Breast epithelium (tissue), 4 donors: ENCODE data around the gene RGS7. TPM values are rescaled to one million over a fixed set of nuclear protein-coding genes. Genes with fewer than 3 reads are reported as not detected.
"Not testable (repeated sequence)": the region's sequence is repeated elsewhere in the genome, so short reads cannot be mapped to it uniquely, and the experiment has no call there.

Experiments used
- DNase-seq, 2 donors: peaks; one replicate each; pipeline ENCODE4 v3.0.0-alpha.2; 2019; ENCODE audit warnings: low spot score in 2 of 2
- H3K27ac ChIP-seq, 2 donors: fragments of 200-600 bp; sonication (generic) in 1 of 2; one replicate each; pipeline ENCODE4 v1.5.1; 2016 to 2019; ENCODE audit warnings: mild to moderate bottlenecking in 1 of 2
- H3K27me3 ChIP-seq, 2 donors: fragments of 200-600 bp; sonication (generic) in 1 of 2; one replicate each; pipeline versions ENCODE4 v1.5.1 to v1.6.0; 2017 to 2019; ENCODE audit warnings: control low read depth in 1 of 2, mild to moderate bottlenecking in 1 of 2
- H3K36me3 ChIP-seq: fragments of 200-600 bp; one replicate; pipeline ENCODE4 v1.5.1; 2019
- H3K4me1 ChIP-seq, 2 donors: fragments of 200-600 bp; sonication (generic); one replicate each; pipeline ENCODE4 v1.5.1; 2016 to 2019; ENCODE audit warnings: control low read depth in 1 of 2
- H3K4me3 ChIP-seq, 3 donors: fragments of 200-600 bp; sonication (generic); 1 replicate in 2 of 3; 2 replicates in 1 of 3; pipeline ENCODE4 v1.5.1; 2016 to 2019; ENCODE audit warnings: mild to moderate bottlenecking in 3 of 3, moderate library complexity in 2 of 3
- H3K9me3 ChIP-seq, 2 donors: fragments of 200-600 bp; sonication (generic) in 1 of 2; one replicate each; pipeline ENCODE4 v1.5.1; 2016 to 2019; ENCODE audit warnings: control low read depth in 1 of 2
- POLR2A ChIP-seq: fragments of 450-650 bp; IDR thresholded peaks from one replicate; pipeline ENCODE4 v1.6.1; 2016; ENCODE audit warnings: antibody characterized with exemption, mild to moderate bottlenecking, moderate library complexity
- POLR2AphosphoS5 ChIP-seq, 3 donors: sonication (generic); formaldehyde crosslinking; IDR thresholded peaks; one replicate each; pipeline ENCODE4 v1.6.1; 2017; ENCODE audit warnings: antibody characterized with exemption in 3 of 3
- intact Hi-C: fragments of 100-400 bp; cut with DNase I; formaldehyde crosslinking; loops from one replicate; pipeline ENCODE4 v1.15.1; 2023; ENCODE audit warnings: low total_unique reads
- total RNA-seq, 3 donors: library from RNA; depleted of rRNA; stranded (reverse); fragments of >200 nt; gene quantifications; one replicate each; pipeline ENCODE4 v1.1.0, GENCODE V29; 2016
- TF ChIP-seq, protein P1 (sequence below), 3 donors: fragments of 450-650 bp; IDR thresholded peaks; one replicate each; pipeline ENCODE4 v1.5.1; 2016 to 2017; ENCODE audit warnings: antibody characterized with exemption in 3 of 3, mild to moderate bottlenecking in 3 of 3, moderate library complexity in 3 of 3

The RGS7 gene
- total RNA-seq, 3 donors from 2014 or later, result 0.16 TPM; not detected in 2

- no peaks in the 10 kb centered on the region for H3K27me3 ChIP-seq
- H3K4me3 ChIP-seq, result no peak overlapping the region
- no peaks in the 10 kb centered on the region for H3K9me3 ChIP-seq
- intact Hi-C loops, result no loop called here
- no peak for DNase-seq
- H3K36me3 ChIP-seq, result no peaks in the 10 kb centered on the region
- H3K27ac ChIP-seq, result no peak overlapping the region
- TF ChIP-seq POLR2AphosphoS5 (IDR thresholded peaks at IDR 0.05), result no peak
- TF ChIP-seq POLR2A, result no peak
- TF ChIP-seq, protein P1, sequence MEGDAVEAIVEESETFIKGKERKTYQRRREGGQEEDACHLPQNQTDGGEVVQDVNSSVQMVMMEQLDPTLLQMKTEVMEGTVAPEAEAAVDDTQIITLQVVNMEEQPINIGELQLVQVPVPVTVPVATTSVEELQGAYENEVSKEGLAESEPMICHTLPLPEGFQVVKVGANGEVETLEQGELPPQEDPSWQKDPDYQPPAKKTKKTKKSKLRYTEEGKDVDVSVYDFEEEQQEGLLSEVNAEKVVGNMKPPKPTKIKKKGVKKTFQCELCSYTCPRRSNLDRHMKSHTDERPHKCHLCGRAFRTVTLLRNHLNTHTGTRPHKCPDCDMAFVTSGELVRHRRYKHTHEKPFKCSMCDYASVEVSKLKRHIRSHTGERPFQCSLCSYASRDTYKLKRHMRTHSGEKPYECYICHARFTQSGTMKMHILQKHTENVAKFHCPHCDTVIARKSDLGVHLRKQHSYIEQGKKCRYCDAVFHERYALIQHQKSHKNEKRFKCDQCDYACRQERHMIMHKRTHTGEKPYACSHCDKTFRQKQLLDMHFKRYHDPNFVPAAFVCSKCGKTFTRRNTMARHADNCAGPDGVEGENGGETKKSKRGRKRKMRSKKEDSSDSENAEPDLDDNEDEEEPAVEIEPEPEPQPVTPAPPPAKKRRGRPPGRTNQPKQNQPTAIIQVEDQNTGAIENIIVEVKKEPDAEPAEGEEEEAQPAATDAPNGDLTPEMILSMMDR (IDR thresholded peaks at IDR 0.05), result no peak
- H3K4me1 ChIP-seq, result no peaks in the 10 kb centered on the region
Observed at GRCh38 chr1:241171991-241172390, 185.0 kb downstream of the RGS7 start.

- no peaks in the 10 kb centered on the region for H3K36me3 ChIP-seq
- TF ChIP-seq, protein P1 (IDR thresholded peaks at IDR 0.05), result no peak
- TF ChIP-seq POLR2A (no peak), POLR2AphosphoS5 (IDR thresholded peaks at IDR 0.05) (no peak)
- H3K9me3 ChIP-seq, result no peaks in the 10 kb centered on the region
- H3K27ac ChIP-seq, result no peak overlapping the region
- H3K4me1 ChIP-seq, result no peaks in the 10 kb centered on the region
- H3K4me3 ChIP-seq, result no peak overlapping the region
- no peaks in the 10 kb centered on the region for H3K27me3 ChIP-seq
- DNase-seq, result no peak
- intact Hi-C loops, result no loop called here
Observed at GRCh38 chr1:241167121-241167630, 189.8 kb downstream of the RGS7 start.

DNA sequence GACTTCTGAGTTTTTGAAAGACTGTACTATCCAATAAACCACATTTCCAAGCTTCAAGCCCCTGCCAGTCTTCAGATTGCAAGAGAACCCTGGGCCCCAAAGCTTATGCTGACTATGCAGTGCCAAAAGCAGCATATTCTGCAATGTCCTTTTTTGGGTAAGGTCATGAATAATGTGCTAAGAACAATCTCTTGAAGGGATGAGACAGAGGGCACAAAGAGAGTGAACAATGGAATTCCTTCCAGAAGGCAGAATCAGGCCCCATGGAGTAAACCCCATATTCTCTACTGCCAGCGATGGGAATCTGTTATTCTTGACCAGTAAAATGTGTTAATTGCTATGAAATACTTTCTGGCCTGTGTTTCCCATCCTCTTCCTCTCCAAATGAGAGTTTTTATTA, 190.4 kb downstream of the RGS7 start:
- TF ChIP-seq POLR2AphosphoS5 (IDR thresholded peaks at IDR 0.05), result no peak
- no peaks in the 10 kb centered on the region for H3K36me3 ChIP-seq
- no peak overlapping the region for H3K4me3 ChIP-seq
- H3K9me3 ChIP-seq, result no peaks in the 10 kb centered on the region
- intact Hi-C loops, result no loop called here
- DNase-seq, result no peak
- no peak overlapping the region for H3K27ac ChIP-seq
- H3K27me3 ChIP-seq, result no peaks in the 10 kb centered on the region
- no peaks in the 10 kb centered on the region for H3K4me1 ChIP-seq

GRCh38 chr1:241165256-241165655, 191.7 kb downstream of the RGS7 start:
- H3K9me3 ChIP-seq, H3K4me3 ChIP-seq, H3K36me3 ChIP-seq, H3K27me3 ChIP-seq, DNase-seq, H3K27ac ChIP-seq, intact Hi-C loops, H3K4me1 ChIP-seq: not testable (repeated sequence)

GRCh38 chr1:241163363-241163762, 193.6 kb downstream of the RGS7 start:
- TF ChIP-seq POLR2AphosphoS5 (IDR thresholded peaks at IDR 0.05), result no peak
- TF ChIP-seq, protein P1 (IDR thresholded peaks at IDR 0.05), result no peak
- TF ChIP-seq POLR2A, result no peak
- H3K4me1 ChIP-seq, result no peaks in the 10 kb centered on the region

GRCh38 chr1:241161188-241161689, 195.8 kb downstream of the RGS7 start:
- no peak overlapping the region for H3K4me3 ChIP-seq
- DNase-seq, result no peak
- intact Hi-C loops, result no loop called here
- H3K9me3 ChIP-seq, result no peaks in the 10 kb centered on the region
- no peaks in the 10 kb centered on the region for H3K36me3 ChIP-seq
- no peak overlapping the region for H3K27ac ChIP-seq
- H3K4me1 ChIP-seq, result no peaks in the 10 kb centered on the region
- TF ChIP-seq, protein P1 (IDR thresholded peaks at IDR 0.05), result no peak
- TF ChIP-seq POLR2AphosphoS5 (IDR thresholded peaks at IDR 0.05) (no peak), POLR2A (no peak)
- H3K27me3 ChIP-seq, result no peaks in the 10 kb centered on the region

More at GRCh38 chr1:241163363-241163762, 193.6 kb downstream of the RGS7 start:
- Histone ChIP-seq H3K27me3 (no peaks in the 10 kb centered on the region), H3K4me3 (no peak overlapping the region), H3K36me3 (no peaks in the 10 kb centered on the region), H3K9me3 (no peaks in the 10 kb centered on the region), H3K27ac (no peak overlapping the region)
- no peak for DNase-seq
- intact Hi-C loops, result no loop called here
